OCI-LY7 (cell line): Measurements from ENCODE around the gene SQOR. TPM values are rescaled to one million over a fixed set of nuclear protein-coding genes. Genes with fewer than 3 reads are reported as not detected.
A peak's percentile ranks its signal among the peaks of the same experiment; 100 is the strongest.

Experiments
- BruUV-seq: library from RNA; stranded (reverse); fragments of 400-500 nt; replicated peaks from 2 replicates; lab custom pipeline; 2021; lab: Mats Ljungman, UMichigan
- CTCF ChIA-PET: fragments of 300-600 bp; sonication (Branson Sonifier 250); formaldehyde crosslinking; loops from one replicate; lab custom pipeline; 2022; ENCODE audit warnings: antibody characterized with exemption; ENCODE audit not compliant: unreplicated experiment; lab: Charles Lee
- POLR2A ChIA-PET: fragments of 300-600 bp; sonication (Branson Sonifier 250); formaldehyde crosslinking; loops from one replicate; lab custom pipeline; 2022; ENCODE audit warnings: antibody characterized with exemption; lab: Charles Lee
- DNase-seq: peaks from one replicate; pipeline ENCODE4 v3.0.0-alpha.2; 2015; ENCODE audit warnings: low spot score
- H2AFZ ChIP-seq: fragments of 200-600 bp; sonication (generic), shearing (Covaris generic); 2 replicates; pipeline ENCODE4 v1.6.1; 2014; ENCODE audit warnings: mild to moderate bottlenecking, antibody characterized with exemption, low read length, moderate library complexity
- H3K27ac ChIP-seq: fragments of 200-600 bp; sonication (generic); 2 replicates; pipeline ENCODE4 v1.5.1; 2014; ENCODE audit warnings: mixed run types, low read depth, mild to moderate bottlenecking, moderate library complexity, low read length, inconsistent platforms; ENCODE audit not compliant: poor library complexity, severe bottlenecking
- H3K36me3 ChIP-seq: fragments of 200-600 bp; sonication (generic); 2 replicates; pipeline ENCODE4 v1.6.1; 2014; ENCODE audit warnings: mild to moderate bottlenecking, antibody characterized with exemption, low read length, moderate library complexity, mixed read lengths; ENCODE audit not compliant: insufficient read depth
- H3K4me1 ChIP-seq: fragments of 200-600 bp; sonication (generic); 2 replicates; pipeline ENCODE4 v1.5.1; 2014; ENCODE audit warnings: mild to moderate bottlenecking, low read length; ENCODE audit not compliant: insufficient read depth, poor library complexity, severe bottlenecking
- H3K4me2 ChIP-seq: fragments of 200-600 bp; sonication (generic); 2 replicates; pipeline ENCODE4 v1.6.1; 2014; ENCODE audit warnings: mild to moderate bottlenecking, low read length
- H3K4me3 ChIP-seq: fragments of 200-600 bp; sonication (generic); 2 replicates; pipeline ENCODE4 v1.5.1; 2014; ENCODE audit warnings: mild to moderate bottlenecking, low read depth, low read length; ENCODE audit not compliant: poor library complexity, severe bottlenecking
- H3K79me2 ChIP-seq: fragments of 200-600 bp; sonication (generic); 2 replicates; pipeline ENCODE4 v1.6.1; 2016; ENCODE audit warnings: low read depth, mild to moderate bottlenecking, low read length, moderate library complexity, mixed read lengths; ENCODE audit not compliant: insufficient read depth
- H3K9me2 ChIP-seq: fragments of 200-600 bp; sonication (generic); 2 replicates; pipeline ENCODE4 v1.6.1; 2016; ENCODE audit warnings: mild to moderate bottlenecking, low read length, mixed read lengths; ENCODE audit not compliant: insufficient read depth
- H3K9me3 ChIP-seq: fragments of 200-600 bp; sonication (generic); 2 replicates; pipeline ENCODE4 v1.6.1; 2014; ENCODE audit warnings: mild to moderate bottlenecking, mixed run types, low read length, mixed read lengths
- H4K20me1 ChIP-seq: fragments of 200-600 bp; sonication (generic); 2 replicates; pipeline ENCODE4 v1.6.1; 2014; ENCODE audit warnings: mild to moderate bottlenecking, antibody characterized with exemption, low read length, moderate library complexity, mixed read lengths; ENCODE audit not compliant: insufficient read depth
- EZH2phosphoT487 ChIP-seq: fragments of 200-600 bp; sonication (generic); IDR thresholded peaks from 2 replicates; pipeline ENCODE4 v1.6.1; 2018; ENCODE audit warnings: low read depth, borderline replicate concordance, mild to moderate bottlenecking, mixed run types, antibody characterized with exemption, low read length, moderate library complexity, mixed read lengths
- intact Hi-C: fragments of 100-400 bp; cut with micrococcal nuclease; formaldehyde crosslinking; loops from one replicate; pipeline ENCODE4 v1.10.0; 2022; ENCODE audit not compliant: unreplicated experiment
- total RNA-seq, 2 experiments: library from RNA; depleted of rRNA in 1 of 2; stranded (reverse); fragments of >200 nt in 1 of 2; shearing (Covaris generic) in 1 of 2; gene quantifications; 2 replicates each; pipeline ENCODE4 v1.2.3, GENCODE V29; 2014 to 2022
- TF ChIP-seq, protein P1 (sequence below): fragments of 200-600 bp; sonication (generic); conservative IDR thresholded peaks from 2 replicates; pipeline ENCODE4 v1.5.1; 2014; ENCODE audit warnings: mild to moderate bottlenecking, antibody characterized with exemption, low read length, moderate library complexity, mixed read lengths

SQOR gene
- total RNA-seq, 2 experiments from 2014 or later = 0.42 to 1.8 TPM

DNA sequence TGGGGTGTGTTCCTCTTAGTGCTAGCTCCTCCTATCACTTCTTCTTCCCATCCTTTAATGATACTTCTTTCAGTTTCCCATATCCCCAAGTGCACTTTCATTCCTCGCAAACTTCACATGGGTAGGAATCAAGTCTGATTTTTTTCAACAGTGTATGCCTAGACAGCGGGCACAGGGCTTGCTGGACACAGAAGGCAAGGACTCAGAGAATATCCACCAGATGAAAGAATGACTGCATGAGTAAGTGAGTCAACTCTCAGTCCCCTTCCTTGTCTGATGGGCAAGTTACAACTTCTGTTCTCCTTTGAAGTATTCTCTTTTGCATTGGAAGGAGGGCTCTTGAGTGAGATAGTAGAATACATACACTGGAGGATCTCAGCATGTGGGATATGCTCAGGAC lies 3.1 kb upstream of the SQOR start:
- Histone ChIP-seq H3K27ac (no peak overlapping the region), H3K36me3 (no peaks in the 10 kb centered on the region), H3K79me2 (no peaks in the 10 kb centered on the region), H3K9me2 (no peaks in the 10 kb centered on the region), H3K4me3 (no peak overlapping the region), H2AFZ (no peak overlapping the region), H4K20me1 (no peaks in the 10 kb centered on the region), H3K4me2 (no peak overlapping the region), H3K9me3 (no peaks in the 10 kb centered on the region), H3K4me1 (peaks cover 7% of the 10 kb centered on the region)
- intact Hi-C loops = no loop called here
- ChIA-PET POLR2A (no interaction called here), CTCF (no interaction called here)
- BruUV-seq = no TSS peak
- TF ChIP-seq EZH2phosphoT487 = no peak
- TF ChIP-seq, protein P1, sequence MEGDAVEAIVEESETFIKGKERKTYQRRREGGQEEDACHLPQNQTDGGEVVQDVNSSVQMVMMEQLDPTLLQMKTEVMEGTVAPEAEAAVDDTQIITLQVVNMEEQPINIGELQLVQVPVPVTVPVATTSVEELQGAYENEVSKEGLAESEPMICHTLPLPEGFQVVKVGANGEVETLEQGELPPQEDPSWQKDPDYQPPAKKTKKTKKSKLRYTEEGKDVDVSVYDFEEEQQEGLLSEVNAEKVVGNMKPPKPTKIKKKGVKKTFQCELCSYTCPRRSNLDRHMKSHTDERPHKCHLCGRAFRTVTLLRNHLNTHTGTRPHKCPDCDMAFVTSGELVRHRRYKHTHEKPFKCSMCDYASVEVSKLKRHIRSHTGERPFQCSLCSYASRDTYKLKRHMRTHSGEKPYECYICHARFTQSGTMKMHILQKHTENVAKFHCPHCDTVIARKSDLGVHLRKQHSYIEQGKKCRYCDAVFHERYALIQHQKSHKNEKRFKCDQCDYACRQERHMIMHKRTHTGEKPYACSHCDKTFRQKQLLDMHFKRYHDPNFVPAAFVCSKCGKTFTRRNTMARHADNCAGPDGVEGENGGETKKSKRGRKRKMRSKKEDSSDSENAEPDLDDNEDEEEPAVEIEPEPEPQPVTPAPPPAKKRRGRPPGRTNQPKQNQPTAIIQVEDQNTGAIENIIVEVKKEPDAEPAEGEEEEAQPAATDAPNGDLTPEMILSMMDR = no peak
- no peak for DNase-seq

DNA sequence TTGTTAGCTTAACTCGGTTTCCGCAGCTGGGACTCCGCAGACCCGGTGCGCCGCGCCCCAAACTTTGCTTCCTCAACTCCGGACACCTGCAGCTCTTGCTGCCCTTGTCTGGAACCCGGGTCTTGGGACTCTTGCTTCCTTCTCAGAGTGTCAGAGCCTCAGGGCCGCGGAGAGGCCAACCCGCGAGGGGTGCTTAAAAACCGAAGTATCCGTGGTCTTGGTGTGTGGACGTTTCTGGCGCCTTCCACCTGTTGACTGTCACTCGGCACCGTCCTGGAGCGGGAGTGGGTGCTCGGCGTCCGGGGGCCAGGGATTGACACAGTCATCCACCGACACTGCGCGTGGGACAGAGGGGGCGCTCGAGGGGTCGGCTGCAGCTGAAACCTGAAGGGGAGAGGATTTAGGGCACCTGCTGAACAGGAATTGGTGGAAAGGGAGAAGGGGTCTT lies 386 bp downstream of the SQOR start:
- Histone ChIP-seq H3K36me3 (no peaks in the 10 kb centered on the region), H4K20me1 (no peaks in the 10 kb centered on the region), H3K9me2 (no peaks in the 10 kb centered on the region), H3K27ac (no peak overlapping the region), H2AFZ (peak overlapping the region; percentile 77), H3K4me1 (peaks cover 15% of the 10 kb centered on the region), H3K4me3 (peak overlapping the region; percentile 62), H3K79me2 (no peaks in the 10 kb centered on the region), H3K4me2 (peak overlapping the region; percentile 73), H3K9me3 (no peaks in the 10 kb centered on the region)
- ChIA-PET CTCF (no interaction called here), POLR2A (no interaction called here)
- BruUV-seq = no TSS peak
- TF ChIP-seq EZH2phosphoT487 = no peak
- TF ChIP-seq, protein P1 = peak; percentile 64
- intact Hi-C loops = no loop called here
- peak; percentile 27 for DNase-seq

DNA sequence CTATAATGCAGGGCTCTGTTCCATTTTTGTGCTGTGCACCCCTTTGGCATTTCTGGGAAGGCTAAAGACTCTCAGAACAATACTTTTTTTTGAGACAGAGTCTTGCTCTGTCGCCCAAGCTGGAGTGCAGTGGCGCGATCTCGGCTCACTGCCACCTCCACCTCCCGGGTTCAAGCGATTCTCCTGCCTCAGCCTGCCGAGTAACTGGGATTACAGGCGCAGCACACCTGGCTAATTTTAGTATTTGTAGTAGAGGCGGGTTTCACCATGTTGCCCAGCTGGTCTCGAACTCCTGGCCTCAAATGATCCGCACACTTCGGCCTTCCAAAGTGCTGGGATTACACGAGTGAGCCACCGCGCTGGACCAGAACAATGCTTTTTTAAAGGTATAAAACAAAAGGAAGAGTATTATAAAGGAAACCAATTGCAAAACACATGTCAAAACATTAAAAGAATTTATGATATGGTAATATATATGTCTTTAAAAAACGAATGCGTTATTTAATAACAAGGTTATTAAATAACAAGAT lies 999 bp downstream of the SQOR start:
- no peaks in the 10 kb centered on the region for H3K9me2 ChIP-seq
- H3K9me3 ChIP-seq = no peaks in the 10 kb centered on the region
- H3K4me1 ChIP-seq = peaks cover 15% of the 10 kb centered on the region
- CTCF ChIA-PET = no interaction called here
- BruUV-seq = no TSS peak
- no peaks in the 10 kb centered on the region for H3K79me2 ChIP-seq
- TF ChIP-seq, protein P1 = no peak
- TF ChIP-seq EZH2phosphoT487 = no peak
- H3K4me3 ChIP-seq = peak overlapping the region; percentile 62
- DNase-seq = no peak
- peak overlapping the region; percentile 73; the same call in 1 of the 2 replicates for H3K4me2 ChIP-seq
- no peaks in the 10 kb centered on the region for H4K20me1 ChIP-seq
- intact Hi-C loops = no loop called here
- peak overlapping the region; percentile 77; the same call in 1 of the 2 replicates for H2AFZ ChIP-seq
- no peak overlapping the region for H3K27ac ChIP-seq
- H3K36me3 ChIP-seq = no peaks in the 10 kb centered on the region
- POLR2A ChIA-PET = no interaction called here
